ENCODE data around the gene ALDH4A1. TPM values are rescaled to one million over a fixed set of nuclear protein-coding genes. Genes with fewer than 3 reads are reported as not detected.

ALDH4A1 gene
- total and polyA plus RNA-seq, 2 experiments from 2014 or later: 11.3 to 33.8 TPM

DNA sequence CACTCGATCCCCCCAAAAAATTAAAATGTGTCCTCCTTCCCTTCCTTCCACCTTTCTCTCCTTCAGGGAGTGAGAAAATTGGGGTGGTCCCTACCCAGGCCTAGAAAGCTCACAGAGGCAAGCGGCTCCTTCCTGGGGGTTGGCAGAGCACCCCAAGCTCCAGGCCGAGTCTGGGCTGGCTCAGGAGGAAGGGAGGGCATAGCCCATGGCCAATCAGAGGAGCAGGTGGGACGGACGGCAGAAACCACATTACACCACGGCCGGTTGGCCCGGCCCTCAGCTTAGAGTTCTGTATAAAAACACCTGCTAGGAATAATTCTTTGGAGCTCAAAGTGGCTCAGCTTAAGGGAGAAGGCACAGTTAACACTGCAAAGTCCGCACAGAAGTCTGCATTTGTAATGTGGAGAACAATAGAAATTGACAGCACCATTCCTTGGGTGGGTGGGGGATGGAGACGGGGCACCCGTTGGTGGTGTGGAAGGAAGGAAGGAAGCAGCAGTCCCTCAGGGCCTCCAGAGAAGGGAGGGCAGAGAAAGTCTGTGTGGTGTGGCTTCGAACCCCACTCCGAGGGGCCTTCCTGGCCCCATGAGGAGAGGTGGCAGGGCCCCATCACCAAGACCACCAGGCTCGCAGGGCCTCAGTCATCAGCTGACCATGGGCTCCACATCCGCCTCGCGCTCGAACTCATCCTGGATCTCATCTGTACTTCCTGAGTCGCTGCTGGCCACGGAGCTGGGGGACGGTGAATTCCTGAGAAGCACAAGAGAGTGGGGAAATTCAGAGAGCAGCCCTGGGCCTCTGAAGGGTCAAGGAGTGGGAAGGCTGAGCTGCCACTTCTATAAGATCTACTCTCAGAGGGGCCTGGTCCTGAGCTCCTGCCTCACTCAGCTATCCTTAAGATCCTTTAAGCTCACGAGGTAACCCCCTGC is 5.8 kb upstream of the ALDH4A1 start:
- peak overlapping the region; percentile 41; the same call in 1 of the 2 replicates for H3K27ac Mint-ChIP-seq
- Histone ChIP-seq H4K20me1 (replicated peaks; ENCODE audit: insufficient read depth) (no peaks in the 10 kb centered on the region), H3K27ac (ENCODE audit: low read depth) (no peak overlapping the region), H3K4me1 (ENCODE audit: insufficient read depth) (peaks cover 3% of the 10 kb centered on the region; the same call in 1 of the 2 replicates), H3K27me3 (ENCODE audit: insufficient read depth) (no peaks in the 10 kb centered on the region), H3F3A (replicated peaks; ENCODE audit: low read depth) (0 out of 2 replicates have a peak, but pooled peaks cover 5% of the 10 kb centered on the region), H3K4me2 (no peak overlapping the region), H3K9me2 (ENCODE audit: insufficient read depth) (no peaks in the 10 kb centered on the region), H3K4me3 (no peak overlapping the region), H2AFZ (no peak overlapping the region), H3K36me3 (ENCODE audit: insufficient read depth) (no peaks in the 10 kb centered on the region), H3K79me2 (replicated peaks; ENCODE audit: insufficient read depth) (no peaks in the 10 kb centered on the region)
- H3K4me3 Mint-ChIP-seq: no peak overlapping the region; the same call in 2 of the 3 replicates
- no peaks in the 10 kb centered on the region for H3K9me3 Mint-ChIP-seq
- peaks cover 7% of the 10 kb centered on the region for H3K27me3 Mint-ChIP-seq (ENCODE audit: insufficient read depth, low read depth, poor library complexity)
- no peak for DNase-seq (ENCODE audit: low spot score)
- peaks cover 20% of the 10 kb centered on the region for H3K4me1 Mint-ChIP-seq
- no peak for TF ChIP-seq ZNF114 (CRISPR knock-in tag; IDR thresholded peaks at IDR 0.05)
- TF ChIP-seq, protein P1, sequence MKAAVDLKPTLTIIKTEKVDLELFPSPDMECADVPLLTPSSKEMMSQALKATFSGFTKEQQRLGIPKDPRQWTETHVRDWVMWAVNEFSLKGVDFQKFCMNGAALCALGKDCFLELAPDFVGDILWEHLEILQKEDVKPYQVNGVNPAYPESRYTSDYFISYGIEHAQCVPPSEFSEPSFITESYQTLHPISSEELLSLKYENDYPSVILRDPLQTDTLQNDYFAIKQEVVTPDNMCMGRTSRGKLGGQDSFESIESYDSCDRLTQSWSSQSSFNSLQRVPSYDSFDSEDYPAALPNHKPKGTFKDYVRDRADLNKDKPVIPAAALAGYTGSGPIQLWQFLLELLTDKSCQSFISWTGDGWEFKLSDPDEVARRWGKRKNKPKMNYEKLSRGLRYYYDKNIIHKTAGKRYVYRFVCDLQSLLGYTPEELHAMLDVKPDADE (IDR thresholded peaks at IDR 0.05): no peak
- no peak for TF ChIP-seq EZH2 (IDR thresholded peaks at IDR 0.05; ENCODE audit: low read depth, unreplicated experiment)
- no peak for TF ChIP-seq EZH2phosphoT487 (IDR thresholded peaks at IDR 0.05; ENCODE audit: unreplicated experiment)
- TF ChIP-seq, protein P2, sequence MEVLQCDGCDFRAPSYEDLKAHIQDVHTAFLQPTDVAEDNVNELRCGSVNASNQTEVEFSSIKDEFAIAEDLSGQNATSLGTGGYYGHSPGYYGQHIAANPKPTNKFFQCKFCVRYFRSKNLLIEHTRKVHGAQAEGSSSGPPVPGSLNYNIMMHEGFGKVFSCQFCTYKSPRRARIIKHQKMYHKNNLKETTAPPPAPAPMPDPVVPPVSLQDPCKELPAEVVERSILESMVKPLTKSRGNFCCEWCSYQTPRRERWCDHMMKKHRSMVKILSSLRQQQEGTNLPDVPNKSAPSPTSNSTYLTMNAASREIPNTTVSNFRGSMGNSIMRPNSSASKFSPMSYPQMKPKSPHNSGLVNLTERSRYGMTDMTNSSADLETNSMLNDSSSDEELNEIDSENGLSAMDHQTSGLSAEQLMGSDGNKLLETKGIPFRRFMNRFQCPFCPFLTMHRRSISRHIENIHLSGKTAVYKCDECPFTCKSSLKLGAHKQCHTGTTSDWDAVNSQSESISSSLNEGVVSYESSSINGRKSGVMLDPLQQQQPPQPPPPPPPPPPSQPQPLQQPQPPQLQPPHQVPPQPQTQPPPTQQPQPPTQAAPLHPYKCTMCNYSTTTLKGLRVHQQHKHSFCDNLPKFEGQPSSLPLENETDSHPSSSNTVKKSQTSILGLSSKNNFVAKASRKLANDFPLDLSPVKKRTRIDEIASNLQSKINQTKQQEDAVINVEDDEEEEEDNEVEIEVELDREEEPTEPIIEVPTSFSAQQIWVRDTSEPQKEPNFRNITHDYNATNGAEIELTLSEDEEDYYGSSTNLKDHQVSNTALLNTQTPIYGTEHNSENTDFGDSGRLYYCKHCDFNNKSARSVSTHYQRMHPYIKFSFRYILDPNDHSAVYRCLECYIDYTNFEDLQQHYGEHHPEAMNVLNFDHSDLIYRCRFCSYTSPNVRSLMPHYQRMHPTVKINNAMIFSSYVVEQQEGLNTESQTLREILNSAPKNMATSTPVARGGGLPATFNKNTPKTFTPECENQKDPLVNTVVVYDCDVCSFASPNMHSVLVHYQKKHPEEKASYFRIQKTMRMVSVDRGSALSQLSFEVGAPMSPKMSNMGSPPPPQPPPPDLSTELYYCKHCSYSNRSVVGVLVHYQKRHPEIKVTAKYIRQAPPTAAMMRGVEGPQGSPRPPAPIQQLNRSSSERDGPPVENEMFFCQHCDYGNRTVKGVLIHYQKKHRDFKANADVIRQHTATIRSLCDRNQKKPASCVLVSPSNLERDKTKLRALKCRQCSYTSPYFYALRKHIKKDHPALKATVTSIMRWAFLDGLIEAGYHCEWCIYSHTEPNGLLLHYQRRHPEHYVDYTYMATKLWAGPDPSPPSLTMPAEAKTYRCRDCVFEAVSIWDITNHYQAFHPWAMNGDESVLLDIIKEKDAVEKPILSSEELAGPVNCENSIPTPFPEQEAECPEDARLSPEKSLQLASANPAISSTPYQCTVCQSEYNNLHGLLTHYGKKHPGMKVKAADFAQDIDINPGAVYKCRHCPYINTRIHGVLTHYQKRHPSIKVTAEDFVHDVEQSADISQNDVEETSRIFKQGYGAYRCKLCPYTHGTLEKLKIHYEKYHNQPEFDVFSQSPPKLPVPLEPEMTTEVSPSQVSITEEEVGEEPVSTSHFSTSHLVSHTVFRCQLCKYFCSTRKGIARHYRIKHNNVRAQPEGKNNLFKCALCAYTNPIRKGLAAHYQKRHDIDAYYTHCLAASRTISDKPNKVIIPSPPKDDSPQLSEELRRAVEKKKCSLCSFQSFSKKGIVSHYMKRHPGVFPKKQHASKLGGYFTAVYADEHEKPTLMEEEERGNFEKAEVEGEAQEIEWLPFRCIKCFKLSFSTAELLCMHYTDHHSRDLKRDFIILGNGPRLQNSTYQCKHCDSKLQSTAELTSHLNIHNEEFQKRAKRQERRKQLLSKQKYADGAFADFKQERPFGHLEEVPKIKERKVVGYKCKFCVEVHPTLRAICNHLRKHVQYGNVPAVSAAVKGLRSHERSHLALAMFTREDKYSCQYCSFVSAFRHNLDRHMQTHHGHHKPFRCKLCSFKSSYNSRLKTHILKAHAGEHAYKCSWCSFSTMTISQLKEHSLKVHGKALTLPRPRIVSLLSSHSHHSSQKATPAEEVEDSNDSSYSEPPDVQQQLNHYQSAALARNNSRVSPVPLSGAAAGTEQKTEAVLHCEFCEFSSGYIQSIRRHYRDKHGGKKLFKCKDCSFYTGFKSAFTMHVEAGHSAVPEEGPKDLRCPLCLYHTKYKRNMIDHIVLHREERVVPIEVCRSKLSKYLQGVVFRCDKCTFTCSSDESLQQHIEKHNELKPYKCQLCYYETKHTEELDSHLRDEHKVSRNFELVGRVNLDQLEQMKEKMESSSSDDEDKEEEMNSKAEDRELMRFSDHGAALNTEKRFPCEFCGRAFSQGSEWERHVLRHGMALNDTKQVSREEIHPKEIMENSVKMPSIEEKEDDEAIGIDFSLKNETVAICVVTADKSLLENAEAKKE (CRISPR knock-in tag; IDR thresholded peaks at IDR 0.05): no peak
- TF ChIP-seq, protein P3, sequence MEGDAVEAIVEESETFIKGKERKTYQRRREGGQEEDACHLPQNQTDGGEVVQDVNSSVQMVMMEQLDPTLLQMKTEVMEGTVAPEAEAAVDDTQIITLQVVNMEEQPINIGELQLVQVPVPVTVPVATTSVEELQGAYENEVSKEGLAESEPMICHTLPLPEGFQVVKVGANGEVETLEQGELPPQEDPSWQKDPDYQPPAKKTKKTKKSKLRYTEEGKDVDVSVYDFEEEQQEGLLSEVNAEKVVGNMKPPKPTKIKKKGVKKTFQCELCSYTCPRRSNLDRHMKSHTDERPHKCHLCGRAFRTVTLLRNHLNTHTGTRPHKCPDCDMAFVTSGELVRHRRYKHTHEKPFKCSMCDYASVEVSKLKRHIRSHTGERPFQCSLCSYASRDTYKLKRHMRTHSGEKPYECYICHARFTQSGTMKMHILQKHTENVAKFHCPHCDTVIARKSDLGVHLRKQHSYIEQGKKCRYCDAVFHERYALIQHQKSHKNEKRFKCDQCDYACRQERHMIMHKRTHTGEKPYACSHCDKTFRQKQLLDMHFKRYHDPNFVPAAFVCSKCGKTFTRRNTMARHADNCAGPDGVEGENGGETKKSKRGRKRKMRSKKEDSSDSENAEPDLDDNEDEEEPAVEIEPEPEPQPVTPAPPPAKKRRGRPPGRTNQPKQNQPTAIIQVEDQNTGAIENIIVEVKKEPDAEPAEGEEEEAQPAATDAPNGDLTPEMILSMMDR (conservative IDR thresholded peaks at IDR 0.05; ENCODE audit: low read depth in 2 of 2): no peak
- TF ChIP-seq JUNB (IDR thresholded peaks at IDR 0.05; ENCODE audit: unreplicated experiment): no peak
- TF ChIP-seq POLR2AphosphoS5 (IDR thresholded peaks at IDR 0.05; ENCODE audit: low read depth): no peak
- TF ChIP-seq, protein P4, sequence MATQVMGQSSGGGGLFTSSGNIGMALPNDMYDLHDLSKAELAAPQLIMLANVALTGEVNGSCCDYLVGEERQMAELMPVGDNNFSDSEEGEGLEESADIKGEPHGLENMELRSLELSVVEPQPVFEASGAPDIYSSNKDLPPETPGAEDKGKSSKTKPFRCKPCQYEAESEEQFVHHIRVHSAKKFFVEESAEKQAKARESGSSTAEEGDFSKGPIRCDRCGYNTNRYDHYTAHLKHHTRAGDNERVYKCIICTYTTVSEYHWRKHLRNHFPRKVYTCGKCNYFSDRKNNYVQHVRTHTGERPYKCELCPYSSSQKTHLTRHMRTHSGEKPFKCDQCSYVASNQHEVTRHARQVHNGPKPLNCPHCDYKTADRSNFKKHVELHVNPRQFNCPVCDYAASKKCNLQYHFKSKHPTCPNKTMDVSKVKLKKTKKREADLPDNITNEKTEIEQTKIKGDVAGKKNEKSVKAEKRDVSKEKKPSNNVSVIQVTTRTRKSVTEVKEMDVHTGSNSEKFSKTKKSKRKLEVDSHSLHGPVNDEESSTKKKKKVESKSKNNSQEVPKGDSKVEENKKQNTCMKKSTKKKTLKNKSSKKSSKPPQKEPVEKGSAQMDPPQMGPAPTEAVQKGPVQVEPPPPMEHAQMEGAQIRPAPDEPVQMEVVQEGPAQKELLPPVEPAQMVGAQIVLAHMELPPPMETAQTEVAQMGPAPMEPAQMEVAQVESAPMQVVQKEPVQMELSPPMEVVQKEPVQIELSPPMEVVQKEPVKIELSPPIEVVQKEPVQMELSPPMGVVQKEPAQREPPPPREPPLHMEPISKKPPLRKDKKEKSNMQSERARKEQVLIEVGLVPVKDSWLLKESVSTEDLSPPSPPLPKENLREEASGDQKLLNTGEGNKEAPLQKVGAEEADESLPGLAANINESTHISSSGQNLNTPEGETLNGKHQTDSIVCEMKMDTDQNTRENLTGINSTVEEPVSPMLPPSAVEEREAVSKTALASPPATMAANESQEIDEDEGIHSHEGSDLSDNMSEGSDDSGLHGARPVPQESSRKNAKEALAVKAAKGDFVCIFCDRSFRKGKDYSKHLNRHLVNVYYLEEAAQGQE (IDR thresholded peaks at IDR 0.05; ENCODE audit: unreplicated experiment): no peak
- ATAC-seq: peak; percentile 58
- H3K36me3 Mint-ChIP-seq (ENCODE audit: low read depth): no peaks in the 10 kb centered on the region
